Neural cell (in vitro differentiated cells): ENCODE data around the gene NGEF.

Experiments
- CTCF ChIP-seq: fragments of 450-650 bp; IDR thresholded peaks from 2 replicates; pipeline ENCODE4 v1.5.1; 2014; ENCODE audit warnings: antibody characterized with exemption, mild to moderate bottlenecking, moderate library complexity; ENCODE audit not compliant: poor library complexity, severe bottlenecking
- EP300 ChIP-seq: fragments of 450-650 bp; conservative IDR thresholded peaks from 2 replicates; pipeline ENCODE4 v1.6.1; 2014; ENCODE audit warnings: antibody characterized with exemption, mild to moderate bottlenecking, moderate library complexity; ENCODE audit not compliant: poor library complexity, severe bottlenecking
- EZH2 ChIP-seq: fragments of 200-600, 300-800 bp; shearing (Covaris generic), sonication (generic); IDR thresholded peaks from 2 replicates; pipeline ENCODE4 v1.6.1; 2014; ENCODE audit warnings: antibody characterized with exemption, low read length, borderline replicate concordance, mild to moderate bottlenecking; ENCODE audit not compliant: insufficient read depth, poor library complexity, severe bottlenecking
- MXI1 ChIP-seq: fragments of 450-650 bp; conservative IDR thresholded peaks from 2 replicates; pipeline ENCODE4 v1.6.1; 2014; ENCODE audit warnings: antibody characterized with exemption, mild to moderate bottlenecking; ENCODE audit not compliant: poor library complexity, severe bottlenecking
- RAD21 ChIP-seq: fragments of 450-650 bp; conservative IDR thresholded peaks from 2 replicates; pipeline ENCODE4 v1.6.1; 2014; ENCODE audit warnings: antibody characterized with exemption, mild to moderate bottlenecking, moderate library complexity
- SMC3 ChIP-seq: fragments of 450-650 bp; conservative IDR thresholded peaks from 2 replicates; pipeline ENCODE4 v1.6.1; 2014; ENCODE audit warnings: antibody characterized with exemption, mild to moderate bottlenecking, moderate library complexity; ENCODE audit not compliant: poor library complexity
- TAF1 ChIP-seq: IDR thresholded peaks from 2 replicates; pipeline ENCODE4 v1.6.1; 2012; ENCODE audit warnings: low read depth

- TF ChIP-seq CTCF (no peak), TAF1 (no peak), EZH2 (no peak), MXI1 (no peak), RAD21 (no peak), SMC3 (no peak), EP300 (no peak)
Observed at GRCh38 chr2:232892221-232892620, 120.8 kb downstream of the NGEF start.
